ENCODE data around the gene EID2B. TPM values are rescaled to one million over a fixed set of nuclear protein-coding genes. Genes with fewer than 3 reads are reported as not detected.

EID2B gene
- total and polyA plus RNA-seq, 2 of the 8 experiments (the other 6 are each of a cell fraction or from before 2014, with no cell fraction given): 2.1 to 2.4 TPM

DNA sequence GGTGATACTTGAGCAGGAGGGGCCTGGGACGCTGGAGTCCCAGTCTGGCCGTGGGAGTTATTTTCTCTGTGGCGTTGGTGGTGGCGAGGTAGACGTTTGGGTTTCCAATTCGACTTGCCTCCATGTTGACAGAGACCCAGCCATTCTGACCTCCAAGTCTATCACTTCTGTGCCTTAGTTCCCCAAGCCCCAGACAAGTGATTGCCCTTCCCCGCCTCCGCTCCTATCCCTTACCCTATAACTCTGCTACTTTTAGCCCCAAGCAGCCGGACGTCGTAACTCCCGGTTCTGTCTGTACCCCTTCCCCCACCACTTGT is 51.5 kb downstream of the EID2B start (continued):
- TF ChIP-seq CHD7 (IDR thresholded peaks at IDR 0.05; ENCODE audit: insufficient replicate concordance, low read length): no peak
- no peak for TF ChIP-seq SP2 (IDR thresholded peaks at IDR 0.05; ENCODE audit: low read length)
- no peak for TF ChIP-seq SP4 (IDR thresholded peaks at IDR 0.05; ENCODE audit: low read length)
- no peak for TF ChIP-seq CREB1 (IDR thresholded peaks at IDR 0.05)
- no peak for TF ChIP-seq E2F6 (IDR thresholded peaks at IDR 0.05)
- peak; percentile 13 for TF ChIP-seq SAP30 (IDR thresholded peaks at IDR 0.05; ENCODE audit: insufficient read depth, insufficient replicate concordance, low read length)
